Measurements from ENCODE around the gene NRXN3. TPM values are rescaled to one million over a fixed set of nuclear protein-coding genes. Genes with fewer than 3 reads are reported as not detected.

The NRXN3 gene
- total RNA-seq, 1 experiment from 2014 or later = not detected

- ChIA-PET POLR2A (no interaction called here), CTCF (no interaction called here)
- DNase-seq (ENCODE audit: low read depth, low spot score) = no peak
- no peak for ATAC-seq
- H3K4me3 ChIP-seq (ENCODE audit: low read depth in 2 of 2, low read length in 2 of 2) = no peak overlapping the region
- no peaks in the 10 kb centered on the region for H3K36me3 ChIP-seq (ENCODE audit: control insufficient read depth, insufficient read depth, low read length)
- H3K9me3 ChIP-seq (ENCODE audit: control insufficient read depth, insufficient read depth, low read depth, low read length) = no peaks in the 10 kb centered on the region
- H3K4me1 ChIP-seq (ENCODE audit: control insufficient read depth, insufficient read depth, low read length) = no peaks in the 10 kb centered on the region
- intact Hi-C loops (cut with micrococcal nuclease; ENCODE audit: unreplicated experiment) (no loop called here), in situ Hi-C loops (cut with HindIII; ENCODE audit: low pct_unique_long_range_greater_than_20kb, low sequenced_read_pairs) (no loop called here)
- H3K27ac ChIP-seq (ENCODE audit: low read length) = no peak overlapping the region
- TF ChIP-seq REST (IDR thresholded peaks at IDR 0.05; ENCODE audit: insufficient read depth in 1 of 2, low read depth in 2 of 2, low read length in 1 of 2) (no peak), SIN3A (IDR thresholded peaks at IDR 0.05; ENCODE audit: borderline replicate concordance, insufficient read depth, low read depth, low read length) (no peak), CTCF (IDR thresholded peaks at IDR 0.05) (no peak), TCF7L2 (IDR thresholded peaks at IDR 0.05; ENCODE audit: low read depth, low read length) (no peak), POLR2AphosphoS5 (IDR thresholded peaks at IDR 0.05; ENCODE audit: low read depth, low read length) (no peak)
- no peaks in the 10 kb centered on the region for H3K27me3 ChIP-seq (ENCODE audit: control insufficient read depth, insufficient read depth, low read length)
- BruUV-seq (replicated peaks) = no TSS peak
Observed at GRCh38 chr14:79686196-79686595, 1516.0 kb downstream of the NRXN3 start.

GRCh38 chr14:79690960-79691359, 1520.8 kb downstream of the NRXN3 start:
- no peak for TF ChIP-seq POLR2AphosphoS5 (IDR thresholded peaks at IDR 0.05; ENCODE audit: low read depth, low read length)
- no peak for TF ChIP-seq SIN3A (IDR thresholded peaks at IDR 0.05; ENCODE audit: borderline replicate concordance, insufficient read depth, low read depth, low read length)
- no peak for TF ChIP-seq CTCF (IDR thresholded peaks at IDR 0.05)
- Histone ChIP-seq H3K27ac (ENCODE audit: low read length) (no peak overlapping the region), H3K27me3 (ENCODE audit: control insufficient read depth, insufficient read depth, low read length) (no peaks in the 10 kb centered on the region), H3K4me1 (ENCODE audit: control insufficient read depth, insufficient read depth, low read length) (no peaks in the 10 kb centered on the region), H3K36me3 (ENCODE audit: control insufficient read depth, insufficient read depth, low read length) (no peaks in the 10 kb centered on the region), H3K9me3 (ENCODE audit: control insufficient read depth, insufficient read depth, low read depth, low read length) (no peaks in the 10 kb centered on the region), H3K4me3 (ENCODE audit: low read depth in 2 of 2, low read length in 2 of 2) (no peak overlapping the region)
- DNase-seq (ENCODE audit: low read depth, low spot score) (no peak), ATAC-seq (no peak)
- ChIA-PET POLR2A (no interaction called here), CTCF (no interaction called here)
- no TSS peak for BruUV-seq (replicated peaks)
- intact Hi-C loops (cut with micrococcal nuclease; ENCODE audit: unreplicated experiment) = no loop called here
- in situ Hi-C loops (cut with HindIII; ENCODE audit: low pct_unique_long_range_greater_than_20kb, low sequenced_read_pairs) = no loop called here

Measured in Panc1 (cell line).